PC-3 (cell line): Measurements from ENCODE around the gene SLC39A11.

Experiments used
- EZH2 ChIP-seq: fragments of 300-600 bp; sonication (generic); IDR thresholded peaks from one replicate; pipeline ENCODE4 v1.6.1; 2017; ENCODE audit warnings: antibody characterized with exemption, mild to moderate bottlenecking, low read length; ENCODE audit not compliant: unreplicated experiment
- EZH2phosphoT487 ChIP-seq: fragments of 300-600 bp; sonication (generic); IDR thresholded peaks from 2 replicates; pipeline ENCODE4 v1.6.1; 2018; ENCODE audit warnings: mild to moderate bottlenecking, antibody characterized with exemption, low read length, borderline replicate concordance
- TF ChIP-seq, protein P1 (sequence below): fragments of 300-600 bp; sonication (generic); conservative IDR thresholded peaks from 2 replicates; pipeline ENCODE4 v1.5.1; 2017; ENCODE audit warnings: antibody characterized with exemption, low read depth, mild to moderate bottlenecking, low read length

DNA sequence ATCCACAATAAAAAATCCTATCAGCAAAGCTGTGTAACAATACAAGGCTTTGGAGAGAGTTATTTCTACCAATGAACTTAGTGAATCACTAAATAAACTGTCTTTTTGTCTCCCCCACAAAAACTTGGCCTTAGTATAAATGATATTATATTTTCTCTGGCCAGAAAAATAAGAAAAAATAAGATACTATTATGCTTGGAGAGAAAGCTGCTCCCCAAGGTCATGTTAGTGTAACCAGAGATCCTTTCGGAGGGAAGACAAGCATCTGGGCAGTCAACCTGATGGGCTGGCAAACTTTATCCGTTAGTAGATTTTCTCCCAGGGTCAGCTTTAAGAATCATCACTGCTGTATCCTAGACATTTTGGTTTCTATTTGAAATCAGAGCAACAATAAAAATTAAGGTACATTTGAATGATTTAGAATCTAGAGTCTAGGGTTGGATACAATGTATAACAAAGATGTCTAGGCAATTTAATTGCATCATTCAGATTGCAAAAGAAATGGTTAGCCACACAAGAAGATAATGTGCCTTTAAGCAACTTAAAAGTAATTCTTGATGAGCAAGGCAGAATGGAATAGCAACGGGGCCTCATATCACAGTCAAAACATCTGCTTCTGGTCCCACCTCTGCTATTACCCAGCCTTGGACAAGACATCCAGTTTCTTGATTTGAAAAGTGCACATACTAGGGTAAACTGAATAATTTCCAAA lies 280.4 kb downstream of the SLC39A11 start:
- no peak for TF ChIP-seq EZH2
- TF ChIP-seq, protein P1, sequence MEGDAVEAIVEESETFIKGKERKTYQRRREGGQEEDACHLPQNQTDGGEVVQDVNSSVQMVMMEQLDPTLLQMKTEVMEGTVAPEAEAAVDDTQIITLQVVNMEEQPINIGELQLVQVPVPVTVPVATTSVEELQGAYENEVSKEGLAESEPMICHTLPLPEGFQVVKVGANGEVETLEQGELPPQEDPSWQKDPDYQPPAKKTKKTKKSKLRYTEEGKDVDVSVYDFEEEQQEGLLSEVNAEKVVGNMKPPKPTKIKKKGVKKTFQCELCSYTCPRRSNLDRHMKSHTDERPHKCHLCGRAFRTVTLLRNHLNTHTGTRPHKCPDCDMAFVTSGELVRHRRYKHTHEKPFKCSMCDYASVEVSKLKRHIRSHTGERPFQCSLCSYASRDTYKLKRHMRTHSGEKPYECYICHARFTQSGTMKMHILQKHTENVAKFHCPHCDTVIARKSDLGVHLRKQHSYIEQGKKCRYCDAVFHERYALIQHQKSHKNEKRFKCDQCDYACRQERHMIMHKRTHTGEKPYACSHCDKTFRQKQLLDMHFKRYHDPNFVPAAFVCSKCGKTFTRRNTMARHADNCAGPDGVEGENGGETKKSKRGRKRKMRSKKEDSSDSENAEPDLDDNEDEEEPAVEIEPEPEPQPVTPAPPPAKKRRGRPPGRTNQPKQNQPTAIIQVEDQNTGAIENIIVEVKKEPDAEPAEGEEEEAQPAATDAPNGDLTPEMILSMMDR: no peak
- no peak for TF ChIP-seq EZH2phosphoT487
